Activated T-cell treated with anti-CD3 and anti-CD28 coated beads, Interleukin-2, amount 50 U/mL, for 72 hours (primary cell): ENCODE results near the gene DNAH5. TPM values are rescaled to one million over a fixed set of nuclear protein-coding genes. Genes with fewer than 3 reads are reported as not detected.

Experiments
- ATAC-seq, 2 donors: fragments of 150-1000 bp; cut with Tn5 transposase; replicated peaks in 1 of 2; 2 replicates each; pipeline ENCODE4 v1.10.0; 2021; ENCODE audit warnings: moderate library complexity in 2 of 2, mild to moderate bottlenecking in 1 of 2
- DNase-seq, 2 donors: peaks; one replicate each; pipeline ENCODE4 v3.0.0; 2021 to 2022; ENCODE audit warnings: mixed read lengths in 1 of 2
- H3K27ac Mint-ChIP-seq: one replicate; pipeline ENCODE4 v1.8.0; 2022; ENCODE audit warnings: mild to moderate bottlenecking, moderate library complexity, mixed read lengths
- H3K27me3 Mint-ChIP-seq: one replicate; pipeline ENCODE4 v1.8.0; 2022; ENCODE audit warnings: low read depth, mixed read lengths
- H3K36me3 Mint-ChIP-seq, 2 donors: one replicate each; pipeline ENCODE4 v1.8.0; 2022; ENCODE audit warnings: mixed read lengths in 2 of 2, mild to moderate bottlenecking in 1 of 2; ENCODE audit not compliant: insufficient read depth in 2 of 2
- H3K4me1 Mint-ChIP-seq: one replicate; pipeline ENCODE4 v1.8.0; 2022; ENCODE audit warnings: low read depth, mixed read lengths
- H3K4me3 Mint-ChIP-seq, 2 donors: one replicate each; pipeline ENCODE4 v1.8.0; 2022; ENCODE audit warnings: mild to moderate bottlenecking in 2 of 2, mixed read lengths in 2 of 2, moderate library complexity in 2 of 2
- H3K9me3 Mint-ChIP-seq, 2 donors: one replicate each; pipeline ENCODE4 v1.8.0; 2022; ENCODE audit warnings: mixed read lengths in 2 of 2
- total RNA-seq, 2 donors: library from RNA; stranded (reverse); gene quantifications; one replicate each; pipeline ENCODE4 v1.2.3, GENCODE V29; 2022

Gene DNAH5
- total RNA-seq, 2 donors from 2014 or later: not detected

GRCh38 chr5:13975246-13975645, 30.8 kb upstream of the DNAH5 start:
- Mint-ChIP-seq H3K4me3 (no peak overlapping the region), H3K9me3 (no peaks in the 10 kb centered on the region), H3K4me1 (no peaks in the 10 kb centered on the region), H3K36me3 (no peaks in the 10 kb centered on the region), H3K27me3 (peaks cover 3% of the 10 kb centered on the region), H3K27ac (no peak overlapping the region)
- ATAC-seq (no peak), DNase-seq (no peak)

- H3K4me3 Mint-ChIP-seq: no peak overlapping the region
- H3K9me3 Mint-ChIP-seq: peaks cover 3% of the 10 kb centered on the region in 2 donors
- H3K36me3 Mint-ChIP-seq: no peaks in the 10 kb centered on the region
- H3K27me3 Mint-ChIP-seq: no peaks in the 10 kb centered on the region
- ATAC-seq (no peak), DNase-seq (no peak)
- H3K4me1 Mint-ChIP-seq: no peaks in the 10 kb centered on the region
- H3K27ac Mint-ChIP-seq: no peak overlapping the region
These were observed 29.2 kb upstream of the DNAH5 start for GRCh38 chr5:13973724-13974123.

- DNase-seq (no peak), ATAC-seq (no peak)
- no peaks in the 10 kb centered on the region for H3K36me3 Mint-ChIP-seq
- H3K4me3 Mint-ChIP-seq: no peak overlapping the region
- H3K9me3 Mint-ChIP-seq: peaks cover 3 to 4% of the 10 kb centered on the region in 2 donors
- no peaks in the 10 kb centered on the region for H3K27me3 Mint-ChIP-seq
- H3K4me1 Mint-ChIP-seq: no peaks in the 10 kb centered on the region
- no peak overlapping the region for H3K27ac Mint-ChIP-seq
These were observed 27.5 kb upstream of the DNAH5 start for GRCh38 chr5:13972029-13972428.

- Mint-ChIP-seq H3K4me3 (no peak overlapping the region), H3K36me3 (no peaks in the 10 kb centered on the region), H3K27me3 (no peaks in the 10 kb centered on the region), H3K9me3 (peaks cover 2 to 3% of the 10 kb centered on the region in 2 donors), H3K4me1 (no peaks in the 10 kb centered on the region), H3K27ac (no peak overlapping the region)
- ATAC-seq (peak in 1 of 2 donors; percentile 32), DNase-seq (no peak)
These were observed 12.7 kb upstream of the DNAH5 start for GRCh38 chr5:13957032-13957645.

GRCh38 chr5:13956471-13956870, 12.0 kb upstream of the DNAH5 start:
- H3K4me3 Mint-ChIP-seq: no peak overlapping the region
- H3K36me3 Mint-ChIP-seq: no peaks in the 10 kb centered on the region
- ATAC-seq (no peak), DNase-seq (no peak)
- H3K27me3 Mint-ChIP-seq: no peaks in the 10 kb centered on the region
- H3K4me1 Mint-ChIP-seq: no peaks in the 10 kb centered on the region
- H3K27ac Mint-ChIP-seq: no peak overlapping the region
- peaks cover 2 to 3% of the 10 kb centered on the region in 2 donors for H3K9me3 Mint-ChIP-seq

GRCh38 chr5:13955896-13956295, 11.4 kb upstream of the DNAH5 start:
- no peak for DNase-seq
- peaks cover 2 to 3% of the 10 kb centered on the region in 2 donors for H3K9me3 Mint-ChIP-seq
- no peak overlapping the region for H3K4me3 Mint-ChIP-seq
- no peaks in the 10 kb centered on the region for H3K36me3 Mint-ChIP-seq
- ATAC-seq: no peak
- H3K27ac Mint-ChIP-seq: no peak overlapping the region
- no peaks in the 10 kb centered on the region for H3K4me1 Mint-ChIP-seq
- H3K27me3 Mint-ChIP-seq: no peaks in the 10 kb centered on the region

GRCh38 chr5:13946111-13946510, 1.6 kb upstream of the DNAH5 start:
- H3K9me3 Mint-ChIP-seq: no peaks in the 10 kb centered on the region
- H3K4me3 Mint-ChIP-seq: no peak overlapping the region
- no peaks in the 10 kb centered on the region for H3K27me3 Mint-ChIP-seq
- no peaks in the 10 kb centered on the region for H3K36me3 Mint-ChIP-seq
- ATAC-seq (no peak), DNase-seq (no peak)
- no peaks in the 10 kb centered on the region for H3K4me1 Mint-ChIP-seq
- no peak overlapping the region for H3K27ac Mint-ChIP-seq

- Mint-ChIP-seq H3K9me3 (no peaks in the 10 kb centered on the region), H3K36me3 (no peaks in the 10 kb centered on the region), H3K27ac (no peak overlapping the region)
These were observed 783 bp upstream of the DNAH5 start for GRCh38 chr5:13945271-13945670.

GRCh38 chr5:13943676-13944075, 812 bp downstream of the DNAH5 start:
- no peak overlapping the region for H3K4me3 Mint-ChIP-seq
- H3K27ac Mint-ChIP-seq: no peak overlapping the region
- no peaks in the 10 kb centered on the region for H3K27me3 Mint-ChIP-seq
- DNase-seq (no peak), ATAC-seq (no peak)
- H3K9me3 Mint-ChIP-seq: peaks cover 0 to 3% of the 10 kb centered on the region in 2 donors
- H3K4me1 Mint-ChIP-seq: no peaks in the 10 kb centered on the region
- no peaks in the 10 kb centered on the region for H3K36me3 Mint-ChIP-seq

More at GRCh38 chr5:13945271-13945670, 783 bp upstream of the DNAH5 start:
- DNase-seq (no peak), ATAC-seq (no peak)
- no peak overlapping the region for H3K4me3 Mint-ChIP-seq
- no peaks in the 10 kb centered on the region for H3K4me1 Mint-ChIP-seq
- no peaks in the 10 kb centered on the region for H3K27me3 Mint-ChIP-seq

GRCh38 chr5:13941468-13941867, 3.0 kb downstream of the DNAH5 start:
- H3K27ac Mint-ChIP-seq: no peak overlapping the region
- DNase-seq: no peak

GRCh38 chr5:13939638-13940037, 4.8 kb downstream of the DNAH5 start:
- ATAC-seq: no peak
- Mint-ChIP-seq H3K9me3 (peaks cover 0 to 3% of the 10 kb centered on the region in 2 donors), H3K36me3 (no peaks in the 10 kb centered on the region), H3K4me3 (no peak overlapping the region), H3K4me1 (no peaks in the 10 kb centered on the region), H3K27ac (no peak overlapping the region), H3K27me3 (no peaks in the 10 kb centered on the region)
- no peak for DNase-seq

More at GRCh38 chr5:13941468-13941867, 3.0 kb downstream of the DNAH5 start:
- Mint-ChIP-seq H3K9me3 (peaks cover 0 to 3% of the 10 kb centered on the region in 2 donors), H3K36me3 (no peaks in the 10 kb centered on the region), H3K4me3 (no peak overlapping the region), H3K27me3 (no peaks in the 10 kb centered on the region), H3K4me1 (no peaks in the 10 kb centered on the region)
- ATAC-seq: no peak

GRCh38 chr5:13934921-13935320, 9.6 kb downstream of the DNAH5 start:
- DNase-seq: no peak
- no peaks in the 10 kb centered on the region for H3K4me1 Mint-ChIP-seq

GRCh38 chr5:13934125-13934524, 10.4 kb downstream of the DNAH5 start:
- no peak overlapping the region for H3K27ac Mint-ChIP-seq
- peaks cover 5% of the 10 kb centered on the region for H3K27me3 Mint-ChIP-seq
- H3K36me3 Mint-ChIP-seq: peaks cover 3 to 4% of the 10 kb centered on the region in 2 donors

More at GRCh38 chr5:13934921-13935320, 9.6 kb downstream of the DNAH5 start:
- Mint-ChIP-seq H3K27me3 (peaks cover 5% of the 10 kb centered on the region), H3K9me3 (peaks cover 3 to 11% of the 10 kb centered on the region in 2 donors), H3K27ac (no peak overlapping the region), H3K36me3 (peaks cover 3 to 4% of the 10 kb centered on the region in 2 donors), H3K4me3 (no peak overlapping the region)
- ATAC-seq: no peak

GRCh38 chr5:13932561-13932960, 11.9 kb downstream of the DNAH5 start:
- Mint-ChIP-seq H3K36me3 (peaks cover 3 to 4% of the 10 kb centered on the region in 2 donors), H3K4me1 (no peaks in the 10 kb centered on the region), H3K27me3 (peaks cover 5% of the 10 kb centered on the region), H3K27ac (no peak overlapping the region), H3K9me3 (peaks cover 3 to 11% of the 10 kb centered on the region in 2 donors), H3K4me3 (no peak overlapping the region)
- DNase-seq (no peak), ATAC-seq (no peak)

More at GRCh38 chr5:13934125-13934524, 10.4 kb downstream of the DNAH5 start:
- Mint-ChIP-seq H3K9me3 (peaks cover 3 to 11% of the 10 kb centered on the region in 2 donors), H3K4me1 (no peaks in the 10 kb centered on the region), H3K4me3 (no peak overlapping the region)
- DNase-seq: no peak
- no peak for ATAC-seq
